HepG2 (cell line): ENCODE data around the gene ANKS1B.
"Not testable (repeated sequence)": the region's sequence is repeated elsewhere in the genome, so short reads cannot be mapped to it uniquely, and the experiment has no call there.

Source experiments
- ASH2L ChIP-seq: fragments of 300-600, 200-600 bp; sonication (generic); IDR thresholded peaks from 2 replicates; pipeline ENCODE4 v1.7.0; 2017; ENCODE audit warnings: low read depth, mild to moderate bottlenecking, moderate library complexity, mixed read lengths, low read length; ENCODE audit not compliant: insufficient read length
- CBFB ChIP-seq: sonication (generic); formaldehyde crosslinking; IDR thresholded peaks from 2 replicates; pipeline ENCODE4 v1.4.0; 2020; ENCODE audit warnings: missing genetic modification reagents
- PITX1 ChIP-seq: sonication (generic); formaldehyde crosslinking; IDR thresholded peaks from 2 replicates; pipeline ENCODE4 v1.5.1; 2020; ENCODE audit warnings: mild to moderate bottlenecking, missing genetic modification reagents
- TF ChIP-seq, protein P1 (sequence below): sonication (generic); formaldehyde crosslinking; IDR thresholded peaks from 2 replicates; pipeline ENCODE4 v1.5.0; 2020; ENCODE audit warnings: mild to moderate bottlenecking, missing genetic modification reagents, moderate library complexity

- not testable (repeated sequence) for TF ChIP-seq ASH2L; PITX1 (CRISPR knock-in tag); CBFB (CRISPR knock-in tag)
- TF ChIP-seq, protein P1, sequence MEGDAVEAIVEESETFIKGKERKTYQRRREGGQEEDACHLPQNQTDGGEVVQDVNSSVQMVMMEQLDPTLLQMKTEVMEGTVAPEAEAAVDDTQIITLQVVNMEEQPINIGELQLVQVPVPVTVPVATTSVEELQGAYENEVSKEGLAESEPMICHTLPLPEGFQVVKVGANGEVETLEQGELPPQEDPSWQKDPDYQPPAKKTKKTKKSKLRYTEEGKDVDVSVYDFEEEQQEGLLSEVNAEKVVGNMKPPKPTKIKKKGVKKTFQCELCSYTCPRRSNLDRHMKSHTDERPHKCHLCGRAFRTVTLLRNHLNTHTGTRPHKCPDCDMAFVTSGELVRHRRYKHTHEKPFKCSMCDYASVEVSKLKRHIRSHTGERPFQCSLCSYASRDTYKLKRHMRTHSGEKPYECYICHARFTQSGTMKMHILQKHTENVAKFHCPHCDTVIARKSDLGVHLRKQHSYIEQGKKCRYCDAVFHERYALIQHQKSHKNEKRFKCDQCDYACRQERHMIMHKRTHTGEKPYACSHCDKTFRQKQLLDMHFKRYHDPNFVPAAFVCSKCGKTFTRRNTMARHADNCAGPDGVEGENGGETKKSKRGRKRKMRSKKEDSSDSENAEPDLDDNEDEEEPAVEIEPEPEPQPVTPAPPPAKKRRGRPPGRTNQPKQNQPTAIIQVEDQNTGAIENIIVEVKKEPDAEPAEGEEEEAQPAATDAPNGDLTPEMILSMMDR (CRISPR knock-in tag), result not testable (repeated sequence)
Measured at GRCh38 chr12:99715841-99716510, 268.8 kb downstream of the ANKS1B start.
